K562 (cell line): Measurements from ENCODE around the gene FAM227B. TPM values are rescaled to one million over a fixed set of nuclear protein-coding genes. Genes with fewer than 3 reads are reported as not detected.

Source experiments
- ATF7 ChIP-seq: fragments of 450-650 bp; IDR thresholded peaks from 2 replicates; pipeline ENCODE4 v1.7.1; 2014; ENCODE audit warnings: mild to moderate bottlenecking, moderate library complexity
- ETV5 ChIP-seq: sonication (generic); formaldehyde crosslinking; IDR thresholded peaks from 2 replicates; pipeline ENCODE4 v1.4.0; 2020; ENCODE audit warnings: low read depth, mild to moderate bottlenecking, missing genetic modification reagents
- ETV6 ChIP-seq, 3 experiments: fragments of 150-350 bp in 1 of 3; sonication (generic) in 1 of 3; formaldehyde crosslinking in 1 of 3; IDR thresholded peaks; 2 replicates each; pipeline versions ENCODE4 v1.6.1 to v1.8.0; 2014 to 2022; ENCODE audit warnings: borderline replicate concordance in 2 of 3, low read depth in 2 of 3, antibody characterized with exemption in 1 of 3, low read length in 1 of 3, mild to moderate bottlenecking in 1 of 3, missing genetic modification reagents in 1 of 3
- HIVEP1 ChIP-seq: fragments of 250-450 bp; sonication (Bioruptor Pico); IDR thresholded peaks from 2 replicates; pipeline ENCODE4 v1.4.0; 2020; ENCODE audit warnings: mild to moderate bottlenecking
- KDM2B ChIP-seq: fragments of 250-450 bp; sonication (Bioruptor Pico); IDR thresholded peaks from 2 replicates; pipeline ENCODE4 v1.8.0; 2021; ENCODE audit warnings: mild to moderate bottlenecking, moderate library complexity
- KDM4B ChIP-seq, 2 experiments: fragments of 450-650 bp in 1 of 2; sonication (generic) in 1 of 2; IDR thresholded peaks; 2 replicates each; pipeline ENCODE4 v1.6.1; 2016 to 2017; ENCODE audit warnings: borderline replicate concordance in 2 of 2, antibody characterized with exemption in 1 of 2, low read depth in 1 of 2, mild to moderate bottlenecking in 1 of 2
- MBD2 ChIP-seq: sonication (generic); IDR thresholded peaks from 2 replicates; pipeline ENCODE4 v1.6.1; 2016; ENCODE audit warnings: low read depth, borderline replicate concordance
- NCOA1 ChIP-seq: fragments of 450-650 bp; IDR thresholded peaks from 2 replicates; pipeline ENCODE4 v1.6.1; 2016; ENCODE audit warnings: low read depth
- NELFE ChIP-seq: IDR thresholded peaks from 2 replicates; pipeline ENCODE4 v1.6.1; 2011; ENCODE audit warnings: mild to moderate bottlenecking; ENCODE audit not compliant: insufficient read depth, insufficient read length
- PHF20 ChIP-seq: fragments of 450-650 bp; IDR thresholded peaks from 2 replicates; pipeline ENCODE4 v1.6.1; 2018; ENCODE audit not compliant: partially characterized antibody
- POLR3G ChIP-seq: IDR thresholded peaks from 2 replicates; pipeline ENCODE4 v1.6.1; 2011; ENCODE audit not compliant: insufficient read length, insufficient replicate concordance; ENCODE audit errors: extremely low read depth
- SMARCE1 ChIP-seq: fragments of 450-650 bp; IDR thresholded peaks from 2 replicates; pipeline ENCODE4 v1.7.1; 2016; ENCODE audit warnings: mild to moderate bottlenecking
- SMC3 ChIP-seq: conservative IDR thresholded peaks from 2 replicates; pipeline ENCODE4 v1.6.1; 2011; ENCODE audit warnings: low read depth, low read length, improper control_type of control experiment; ENCODE audit not compliant: insufficient read depth
- TARDBP ChIP-seq: fragments of 450-650 bp; IDR thresholded peaks from 2 replicates; pipeline ENCODE4 v1.6.1; 2016
- ZBTB7A ChIP-seq: IDR thresholded peaks from 2 replicates; pipeline ENCODE4 v1.6.1; 2011; ENCODE audit warnings: low read depth, mild to moderate bottlenecking, low read length, moderate library complexity, borderline replicate concordance; ENCODE audit not compliant: control insufficient read depth
- ZC3H11A ChIP-seq: IDR thresholded peaks from 2 replicates; pipeline ENCODE4 v1.6.1; 2012; ENCODE audit warnings: low read depth, low read length, improper control_type of control experiment
- ZNF347 ChIP-seq: fragments of 450-650 bp; formaldehyde crosslinking; IDR thresholded peaks from 2 replicates; pipeline ENCODE4 v1.4.0; 2020; ENCODE audit warnings: low read depth, mild to moderate bottlenecking, moderate library complexity
- ZNF561 ChIP-seq: fragments of 450-650 bp; formaldehyde crosslinking; conservative IDR thresholded peaks from 2 replicates; pipeline ENCODE4 v1.4.0; 2020; ENCODE audit warnings: mild to moderate bottlenecking, moderate library complexity
- polyA plus RNA-seq, 8 experiments: library from polyadenylated mRNA; depleted of rRNA in 4 of 8; stranded (reverse) in 5 of 8; unstranded in 3 of 8; fragments of >200 nt; fragmentation: Nextera tagmentation in 2 of 8; fragmentation: Illumina TruSeq in 1 of 8; extraction: Ambion mirVana in 2 of 8; extraction: Trizol in 1 of 8; gene quantifications; 2 replicates each; pipeline versions ENCODE4 v1.2.1 to v1.2.3, GENCODE V29; 2011 to 2014; ENCODE audit warnings: inconsistent platforms in 1 of 8, missing spikeins in 1 of 8
- total RNA-seq, 7 experiments: library from RNA; depleted of rRNA in 6 of 7; stranded (reverse); fragments of >200 nt in 6 of 7; fragmentation: Illumina TruSeq in 2 of 7; extraction: Trizol in 2 of 7; gene quantifications; 2 replicates each; pipeline versions ENCODE4 v1.2.1 to v1.2.3, GENCODE V29; 2011 to 2021; ENCODE audit warnings: low replicate concordance in 1 of 7
- TF ChIP-seq, protein P1 (sequence below), 3 experiments: fragments of 200-800 bp in 1 of 3; sonication (Bioruptor generic) in 1 of 3; sonication (generic) in 1 of 3; formaldehyde crosslinking in 1 of 3; IDR thresholded peaks; 2 replicates each; pipeline versions ENCODE4 v1.6.1 to v1.8.0; 2016 to 2022; ENCODE audit warnings: mild to moderate bottlenecking in 2 of 3, missing compliant biosample characterization in 2 of 3, missing genetic modification characterization in 2 of 3, missing genetic modification reagents in 1 of 3
- TF ChIP-seq, protein P2 (sequence below): fragments of 250-450 bp; sonication (Bioruptor Pico); IDR thresholded peaks from 2 replicates; pipeline ENCODE4 v1.4.0; 2020; ENCODE audit warnings: mild to moderate bottlenecking, moderate library complexity
- TF ChIP-seq, protein P3 (sequence below), 2 experiments: fragments of 200-800 bp in 1 of 2; sonication (Bioruptor generic) in 1 of 2; sonication (generic) in 1 of 2; formaldehyde crosslinking in 1 of 2; IDR thresholded peaks in 1 of 2; conservative IDR thresholded peaks in 1 of 2; 2 replicates each; pipeline versions ENCODE4 v1.5.0 to v1.6.1; 2016 to 2020; ENCODE audit warnings: missing compliant biosample characterization in 1 of 2, missing genetic modification characterization in 1 of 2, missing genetic modification reagents in 1 of 2

The FAM227B gene
- total and polyA plus RNA-seq, 9 of the 15 experiments (the other 6 are each of a cell fraction or from before 2014, with no cell fraction given): 5.1 to 12.5 (median 11.2) TPM

DNA sequence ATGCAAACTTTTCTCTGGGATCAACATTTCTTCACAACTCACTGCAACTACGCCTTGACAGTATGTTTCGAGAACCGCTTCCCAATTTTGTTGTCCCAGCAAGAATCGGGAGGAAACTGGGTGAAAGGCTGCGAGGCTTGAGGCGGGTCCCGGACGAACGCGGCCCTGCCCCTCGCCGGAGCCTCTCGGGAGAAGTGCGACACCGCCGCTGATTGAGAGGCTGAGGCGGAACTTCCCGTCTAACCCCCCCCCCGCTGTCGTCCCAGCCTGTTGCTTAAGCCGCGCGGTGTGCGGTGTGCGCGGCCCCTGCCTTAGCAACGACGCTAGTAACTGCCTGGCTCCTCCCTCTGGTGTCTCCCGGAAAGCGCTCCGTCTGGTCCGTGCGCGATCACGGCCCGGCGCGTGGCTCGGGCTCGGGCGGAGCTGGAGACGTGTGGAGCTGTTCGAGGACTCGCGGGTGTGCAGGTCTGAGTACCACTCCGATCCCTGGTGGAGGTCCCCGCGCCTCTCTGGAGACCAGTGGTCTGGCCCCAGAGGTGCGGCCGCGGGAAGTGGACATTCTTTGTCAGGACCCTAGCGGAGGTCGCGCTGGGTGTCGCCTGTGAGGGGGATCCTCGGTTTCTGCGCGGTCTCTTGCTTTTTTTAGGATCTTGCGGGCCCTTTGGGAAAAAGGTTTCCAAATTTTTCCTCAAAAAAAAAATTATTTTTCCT lies at the start of gene FAM227B, which contains the start of gene DTWD1 (continued):
- TF ChIP-seq ATF7: peak; percentile 81
- TF ChIP-seq ZNF561 (CRISPR knock-in tag): peak; percentile 45; the same call in 1 of the 2 replicates
- TF ChIP-seq, protein P1, sequence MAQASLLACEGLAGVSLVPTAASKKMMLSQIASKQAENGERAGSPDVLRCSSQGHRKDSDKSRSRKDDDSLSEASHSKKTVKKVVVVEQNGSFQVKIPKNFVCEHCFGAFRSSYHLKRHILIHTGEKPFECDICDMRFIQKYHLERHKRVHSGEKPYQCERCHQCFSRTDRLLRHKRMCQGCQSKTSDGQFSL (CRISPR knock-in tag; IDR thresholded peaks at IDR 0.05): peak; percentile 97
- TF ChIP-seq, protein P1 (tag; IDR thresholded peaks at IDR 0.05): peak in 1 of 2 experiments; percentile 83; a peak in 1 of 4 replicates
- peak; percentile 62; the same call in 1 of the 2 replicates for TF ChIP-seq ZBTB7A
- TF ChIP-seq NELFE: no peak
- TF ChIP-seq ZNF347 (CRISPR knock-in tag): no peak
- peak; percentile 80; the same call in 1 of the 2 replicates for TF ChIP-seq TARDBP
- peak in 1 of 2 experiments; percentile 85; a peak in 1 of 4 replicates for TF ChIP-seq KDM4B (IDR thresholded peaks at IDR 0.05; ENCODE audit: borderline replicate concordance in 2 of 2, low read depth in 1 of 2)
- TF ChIP-seq ETV6 (IDR thresholded peaks at IDR 0.05; ENCODE audit: borderline replicate concordance in 1 of 2, low read depth in 2 of 2, low read length in 1 of 2): peak in 1 of 2 experiments; percentile 52; a peak in 1 of 4 replicates
- no peak for TF ChIP-seq ETV6 (CRISPR knock-in tag; IDR thresholded peaks at IDR 0.05; ENCODE audit: borderline replicate concordance)
- TF ChIP-seq, protein P2, sequence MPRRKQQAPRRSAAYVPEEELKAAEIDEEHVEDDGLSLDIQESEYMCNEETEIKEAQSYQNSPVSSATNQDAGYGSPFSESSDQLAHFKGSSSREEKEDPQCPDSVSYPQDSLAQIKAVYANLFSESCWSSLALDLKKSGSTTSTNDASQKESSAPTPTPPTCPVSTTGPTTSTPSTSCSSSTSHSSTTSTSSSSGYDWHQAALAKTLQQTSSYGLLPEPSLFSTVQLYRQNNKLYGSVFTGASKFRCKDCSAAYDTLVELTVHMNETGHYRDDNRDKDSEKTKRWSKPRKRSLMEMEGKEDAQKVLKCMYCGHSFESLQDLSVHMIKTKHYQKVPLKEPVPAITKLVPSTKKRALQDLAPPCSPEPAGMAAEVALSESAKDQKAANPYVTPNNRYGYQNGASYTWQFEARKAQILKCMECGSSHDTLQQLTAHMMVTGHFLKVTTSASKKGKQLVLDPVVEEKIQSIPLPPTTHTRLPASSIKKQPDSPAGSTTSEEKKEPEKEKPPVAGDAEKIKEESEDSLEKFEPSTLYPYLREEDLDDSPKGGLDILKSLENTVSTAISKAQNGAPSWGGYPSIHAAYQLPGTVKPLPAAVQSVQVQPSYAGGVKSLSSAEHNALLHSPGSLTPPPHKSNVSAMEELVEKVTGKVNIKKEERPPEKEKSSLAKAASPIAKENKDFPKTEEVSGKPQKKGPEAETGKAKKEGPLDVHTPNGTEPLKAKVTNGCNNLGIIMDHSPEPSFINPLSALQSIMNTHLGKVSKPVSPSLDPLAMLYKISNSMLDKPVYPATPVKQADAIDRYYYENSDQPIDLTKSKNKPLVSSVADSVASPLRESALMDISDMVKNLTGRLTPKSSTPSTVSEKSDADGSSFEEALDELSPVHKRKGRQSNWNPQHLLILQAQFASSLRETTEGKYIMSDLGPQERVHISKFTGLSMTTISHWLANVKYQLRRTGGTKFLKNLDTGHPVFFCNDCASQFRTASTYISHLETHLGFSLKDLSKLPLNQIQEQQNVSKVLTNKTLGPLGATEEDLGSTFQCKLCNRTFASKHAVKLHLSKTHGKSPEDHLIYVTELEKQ: no peak
- peak; percentile 98 for TF ChIP-seq NCOA1
- TF ChIP-seq PHF20: peak; percentile 84
- TF ChIP-seq SMARCE1: no peak
- peak; percentile 54; the same call in 1 of the 2 replicates for TF ChIP-seq ZC3H11A
- peak; percentile 71; the same call in 1 of the 2 replicates for TF ChIP-seq HIVEP1 (CRISPR knock-in tag)
- TF ChIP-seq MBD2: peak; percentile 68; the same call in 1 of the 2 replicates
- peak; percentile 94; the same call in 1 of the 2 replicates for TF ChIP-seq KDM2B (CRISPR knock-in tag)
- no peak for TF ChIP-seq SMC3
- TF ChIP-seq ETV5 (CRISPR knock-in tag): peak; percentile 81
- TF ChIP-seq, protein P3, sequence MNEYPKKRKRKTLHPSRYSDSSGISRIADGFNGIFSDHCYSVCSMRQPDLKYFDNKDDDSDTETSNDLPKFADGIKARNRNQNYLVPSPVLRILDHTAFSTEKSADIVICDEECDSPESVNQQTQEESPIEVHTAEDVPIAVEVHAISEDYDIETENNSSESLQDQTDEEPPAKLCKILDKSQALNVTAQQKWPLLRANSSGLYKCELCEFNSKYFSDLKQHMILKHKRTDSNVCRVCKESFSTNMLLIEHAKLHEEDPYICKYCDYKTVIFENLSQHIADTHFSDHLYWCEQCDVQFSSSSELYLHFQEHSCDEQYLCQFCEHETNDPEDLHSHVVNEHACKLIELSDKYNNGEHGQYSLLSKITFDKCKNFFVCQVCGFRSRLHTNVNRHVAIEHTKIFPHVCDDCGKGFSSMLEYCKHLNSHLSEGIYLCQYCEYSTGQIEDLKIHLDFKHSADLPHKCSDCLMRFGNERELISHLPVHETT (CRISPR knock-in tag; conservative IDR thresholded peaks at IDR 0.05 in 1 of 2, IDR thresholded peaks at IDR 0.05 in 1 of 2): peak in 1 of 2 experiments; percentile 83; a peak in 2 of 4 replicates
- no peak for TF ChIP-seq POLR3G
